ENCODE results near the gene SPR.

The SPR gene

DNA sequence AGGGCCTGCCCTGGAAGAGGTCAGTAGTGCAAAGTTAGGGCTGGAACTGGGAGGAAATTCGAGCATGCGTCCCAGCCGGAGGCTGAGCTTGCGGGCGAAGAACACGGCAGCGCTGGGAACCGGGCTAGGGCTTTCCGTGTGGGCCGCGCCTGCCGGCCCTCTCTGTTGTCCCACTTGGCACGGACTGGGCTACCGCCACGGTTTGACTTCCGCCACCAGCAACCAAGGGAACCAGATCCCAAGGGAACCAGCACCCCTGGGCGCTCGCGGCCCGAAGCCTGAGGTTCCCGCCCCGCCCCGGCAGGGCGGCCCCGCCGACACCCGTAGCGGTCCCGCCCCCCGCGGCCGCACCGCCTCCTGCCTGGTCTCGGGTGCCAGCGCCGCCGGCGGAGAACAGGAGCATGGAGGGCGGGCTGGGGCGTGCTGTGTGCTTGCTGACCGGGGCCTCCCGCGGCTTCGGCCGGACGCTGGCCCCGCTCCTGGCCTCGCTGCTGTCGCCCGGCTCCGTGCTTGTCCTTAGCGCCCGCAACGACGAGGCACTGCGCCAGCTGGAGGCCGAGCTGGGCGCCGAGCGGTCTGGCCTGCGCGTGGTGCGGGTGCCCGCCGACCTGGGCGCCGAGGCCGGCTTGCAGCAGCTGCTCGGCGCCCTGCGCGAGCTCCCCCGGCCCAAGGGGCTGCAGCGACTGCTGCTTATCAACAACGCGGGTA, at the start of gene SPR:
Gene SPR, plus strand, starts transcription at position 377 of the 708 bp plus-strand sequence. Its CDS starts 25 bp downstream, at position 402.
- H3K4me3 ChIP-seq (replicated peaks; ENCODE audit: low read depth, low read length) = peak within 1 kb of the TSS; percentile 60
- DNase-seq (ENCODE audit: low read depth) = peak; percentile 58
- TF ChIP-seq, protein P1, sequence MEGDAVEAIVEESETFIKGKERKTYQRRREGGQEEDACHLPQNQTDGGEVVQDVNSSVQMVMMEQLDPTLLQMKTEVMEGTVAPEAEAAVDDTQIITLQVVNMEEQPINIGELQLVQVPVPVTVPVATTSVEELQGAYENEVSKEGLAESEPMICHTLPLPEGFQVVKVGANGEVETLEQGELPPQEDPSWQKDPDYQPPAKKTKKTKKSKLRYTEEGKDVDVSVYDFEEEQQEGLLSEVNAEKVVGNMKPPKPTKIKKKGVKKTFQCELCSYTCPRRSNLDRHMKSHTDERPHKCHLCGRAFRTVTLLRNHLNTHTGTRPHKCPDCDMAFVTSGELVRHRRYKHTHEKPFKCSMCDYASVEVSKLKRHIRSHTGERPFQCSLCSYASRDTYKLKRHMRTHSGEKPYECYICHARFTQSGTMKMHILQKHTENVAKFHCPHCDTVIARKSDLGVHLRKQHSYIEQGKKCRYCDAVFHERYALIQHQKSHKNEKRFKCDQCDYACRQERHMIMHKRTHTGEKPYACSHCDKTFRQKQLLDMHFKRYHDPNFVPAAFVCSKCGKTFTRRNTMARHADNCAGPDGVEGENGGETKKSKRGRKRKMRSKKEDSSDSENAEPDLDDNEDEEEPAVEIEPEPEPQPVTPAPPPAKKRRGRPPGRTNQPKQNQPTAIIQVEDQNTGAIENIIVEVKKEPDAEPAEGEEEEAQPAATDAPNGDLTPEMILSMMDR (IDR thresholded peaks at IDR 0.05; ENCODE audit: low read length, missing control alignments) = no peak

DNA sequence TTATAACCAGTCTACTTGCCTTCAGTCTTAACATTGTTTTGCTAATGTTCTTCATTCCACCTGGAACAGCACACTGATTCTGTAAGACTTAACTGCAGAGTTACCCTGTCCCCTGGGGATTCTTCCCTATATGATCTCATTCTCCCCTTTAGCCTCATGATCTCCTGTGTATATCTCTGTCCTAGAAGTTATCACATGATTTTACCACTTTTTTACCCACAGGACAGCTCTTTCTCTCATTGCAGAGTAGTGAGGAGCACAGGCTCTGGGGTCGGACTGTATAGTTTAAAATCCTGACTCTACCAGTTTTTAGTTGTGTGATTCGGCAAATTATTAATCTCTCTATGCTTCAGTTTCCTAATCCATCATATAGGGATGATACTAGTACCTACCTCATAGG, 47.1 kb upstream of the SPR start:
- TF ChIP-seq, protein P1 (IDR thresholded peaks at IDR 0.05; ENCODE audit: low read length, missing control alignments) = no peak
- no peak for DNase-seq (ENCODE audit: low read depth)
- H3K4me3 ChIP-seq (replicated peaks; ENCODE audit: low read depth, low read length) = no peak overlapping the region

DNA sequence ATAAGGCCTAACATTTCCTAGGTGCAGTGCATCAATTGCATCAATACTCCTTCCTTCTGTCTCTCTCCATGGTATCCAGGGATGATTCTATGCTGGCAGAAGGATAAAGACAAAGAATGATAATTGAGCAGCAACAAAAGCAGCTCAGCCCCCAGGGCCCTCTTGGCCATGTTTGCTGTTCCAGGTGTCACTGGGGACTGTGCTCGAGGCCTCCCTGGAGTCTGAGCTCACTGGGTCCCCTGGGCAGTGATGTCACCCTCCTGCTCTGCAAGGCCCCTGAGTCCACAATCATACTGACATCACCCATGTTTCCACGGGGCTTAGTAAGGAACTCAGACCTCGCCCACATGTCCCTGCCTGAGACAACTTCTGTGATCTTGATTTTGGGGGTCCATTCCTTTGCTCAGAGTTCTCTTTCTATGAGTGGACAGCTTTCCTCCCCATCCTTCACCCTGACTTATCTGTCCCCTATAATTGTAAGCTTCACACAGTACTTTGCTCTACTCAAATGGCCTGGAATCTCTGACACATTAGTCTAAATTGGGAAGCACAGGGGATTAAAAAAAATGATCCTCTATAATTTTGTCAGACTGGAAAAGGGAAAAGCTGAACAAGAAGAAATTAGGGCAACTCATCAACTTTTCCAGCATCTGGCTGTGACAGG, 45.6 kb upstream of the SPR start:
- TF ChIP-seq, protein P1 (IDR thresholded peaks at IDR 0.05; ENCODE audit: low read length, missing control alignments) = no peak
- H3K4me3 ChIP-seq (replicated peaks; ENCODE audit: low read depth, low read length) = no peak overlapping the region
- no peak for DNase-seq (ENCODE audit: low read depth)

DNA sequence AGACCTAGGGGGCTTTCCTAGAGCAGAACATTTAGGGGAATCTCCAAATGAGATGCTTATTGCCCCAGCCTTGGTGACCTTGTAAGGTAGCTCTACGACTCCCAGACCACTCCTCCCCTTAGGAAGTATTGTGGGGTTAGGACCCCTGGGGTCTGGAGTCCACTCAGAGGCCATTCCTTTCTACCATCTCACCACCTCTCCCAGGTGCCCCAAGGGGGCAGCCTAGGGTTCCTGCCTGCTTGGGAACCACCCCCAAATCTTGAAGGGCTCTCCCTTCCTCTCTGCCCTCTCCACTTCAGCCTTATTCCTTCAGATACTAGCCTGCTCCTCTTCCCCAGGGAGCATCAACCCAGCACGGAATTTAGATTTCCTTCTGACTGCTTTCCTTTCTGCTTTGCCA, 43.9 kb upstream of the SPR start:
- TF ChIP-seq, protein P1 (IDR thresholded peaks at IDR 0.05; ENCODE audit: low read length, missing control alignments) = no peak
- no peak for DNase-seq (ENCODE audit: low read depth)
- H3K4me3 ChIP-seq (replicated peaks; ENCODE audit: low read depth, low read length) = no peak overlapping the region

DNA sequence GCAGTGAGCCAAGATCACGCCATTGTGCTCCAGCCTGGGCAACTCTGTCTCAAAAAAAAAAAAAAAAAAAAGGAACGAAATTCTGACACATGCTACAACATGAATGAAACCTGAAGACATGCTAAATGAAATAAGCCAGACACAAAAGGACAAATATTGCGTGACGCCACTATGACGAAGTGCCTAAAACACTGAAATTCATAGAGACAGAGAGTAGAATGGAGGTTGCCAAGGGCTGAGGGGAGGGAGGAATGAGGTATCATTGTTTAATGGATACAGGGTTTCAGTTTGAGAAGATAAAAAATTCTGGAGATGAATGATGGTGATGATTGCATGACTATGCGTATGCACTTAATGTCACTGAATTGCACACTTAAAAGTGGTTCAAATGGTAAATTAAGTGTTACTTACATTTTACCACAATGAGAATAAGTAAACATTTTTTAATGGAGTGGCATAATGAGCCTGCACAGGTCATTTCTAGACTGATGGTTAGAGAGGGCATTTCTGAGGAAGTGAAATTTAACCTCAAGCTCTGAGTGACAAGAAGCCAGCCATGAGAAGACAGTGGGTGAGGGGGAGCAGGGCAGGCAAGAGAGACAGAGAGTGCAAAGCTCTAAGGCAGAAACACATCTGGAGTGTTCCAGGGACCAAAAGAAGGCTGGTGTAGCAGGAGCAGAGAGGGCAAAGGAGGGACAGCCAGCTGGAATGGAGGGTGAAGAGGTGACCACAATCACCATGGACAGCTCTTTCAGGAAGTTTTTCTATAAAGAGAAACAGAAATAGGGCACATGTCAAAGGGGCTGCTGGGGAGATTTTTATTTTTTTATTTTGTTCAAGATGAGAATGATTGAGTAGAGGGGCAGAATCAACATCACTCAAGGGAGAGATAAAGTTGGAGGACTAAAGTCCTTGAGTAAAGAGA, 40.8 kb upstream of the SPR start:
- TF ChIP-seq, protein P1 (IDR thresholded peaks at IDR 0.05; ENCODE audit: low read length, missing control alignments) = no peak
- DNase-seq (ENCODE audit: low read depth) = no peak
- H3K4me3 ChIP-seq (replicated peaks; ENCODE audit: low read depth, low read length) = no peak overlapping the region

DNA sequence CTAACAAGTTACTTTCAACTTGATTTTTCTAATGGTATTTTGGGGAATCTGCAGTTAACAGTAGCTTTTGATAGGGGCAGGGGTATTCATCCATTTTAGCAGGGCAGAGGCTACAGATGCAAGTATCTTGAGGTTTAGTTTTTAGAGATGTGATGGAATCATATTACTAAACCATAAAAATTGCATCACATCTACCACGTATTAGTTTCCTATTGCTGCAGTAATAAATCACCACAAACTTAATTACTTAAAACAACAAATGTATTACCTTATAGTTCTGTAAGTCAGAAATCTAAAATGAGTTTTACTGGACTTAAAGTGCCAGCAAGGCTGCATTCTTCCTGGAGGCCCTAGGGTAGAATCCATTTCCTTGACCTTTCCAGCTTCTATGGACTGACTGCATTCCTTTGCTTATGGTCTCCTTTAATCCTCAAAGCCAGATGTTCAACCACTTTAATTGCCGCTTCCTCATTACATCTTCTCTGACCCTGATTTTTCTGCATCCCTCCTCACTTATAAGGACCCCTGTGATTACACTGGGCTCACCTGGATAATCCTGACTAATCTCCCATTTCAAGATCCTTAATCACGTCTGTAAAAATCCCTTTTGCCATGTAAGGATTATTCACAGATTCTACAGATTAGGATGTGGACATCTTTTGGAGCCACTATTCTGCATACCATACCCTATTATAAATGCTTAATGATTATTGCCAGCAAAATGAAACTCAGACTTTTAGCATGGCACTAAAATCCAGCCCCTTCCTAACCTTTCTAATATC, 39.5 kb upstream of the SPR start:
- H3K4me3 ChIP-seq (replicated peaks; ENCODE audit: low read depth, low read length) = no peak overlapping the region
- TF ChIP-seq, protein P1 (IDR thresholded peaks at IDR 0.05; ENCODE audit: low read length, missing control alignments) = no peak
- no peak for DNase-seq (ENCODE audit: low read depth)
